ENCODE data around the gene BTBD18.

BTBD18 gene

DNA sequence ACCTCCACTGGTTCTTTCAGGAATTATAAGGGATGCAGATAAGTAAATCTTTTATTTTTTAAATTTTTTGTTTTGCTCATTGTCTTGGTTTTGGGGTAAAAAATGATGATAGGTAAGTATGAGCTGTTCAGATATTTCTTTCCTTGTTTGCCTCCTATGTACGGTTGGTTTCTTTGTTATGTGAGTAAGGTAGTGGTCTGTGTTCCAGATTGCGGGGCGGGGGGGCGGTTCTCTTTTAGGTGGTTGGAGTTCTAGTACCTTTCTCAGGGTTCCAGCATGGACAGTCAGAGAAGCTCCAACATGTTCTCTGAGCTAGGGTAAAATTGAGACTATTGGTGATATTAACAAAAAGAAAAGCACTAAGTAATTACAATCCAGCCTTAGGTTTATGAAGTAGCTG is 12.4 kb upstream of the BTBD18 start:
- Mint-ChIP-seq H3K27me3 (ENCODE audit: low read depth) (no peaks in the 10 kb centered on the region), H3K4me1 (ENCODE audit: low read depth) (peaks cover 8% of the 10 kb centered on the region), H3K27ac (no peak overlapping the region), H3K9me3 (no peaks in the 10 kb centered on the region), H3K4me3 (no peak overlapping the region), H3K36me3 (ENCODE audit: low read depth) (peaks cover 1% of the 10 kb centered on the region)
- no peak for DNase-seq (ENCODE audit: low spot score)

DNA sequence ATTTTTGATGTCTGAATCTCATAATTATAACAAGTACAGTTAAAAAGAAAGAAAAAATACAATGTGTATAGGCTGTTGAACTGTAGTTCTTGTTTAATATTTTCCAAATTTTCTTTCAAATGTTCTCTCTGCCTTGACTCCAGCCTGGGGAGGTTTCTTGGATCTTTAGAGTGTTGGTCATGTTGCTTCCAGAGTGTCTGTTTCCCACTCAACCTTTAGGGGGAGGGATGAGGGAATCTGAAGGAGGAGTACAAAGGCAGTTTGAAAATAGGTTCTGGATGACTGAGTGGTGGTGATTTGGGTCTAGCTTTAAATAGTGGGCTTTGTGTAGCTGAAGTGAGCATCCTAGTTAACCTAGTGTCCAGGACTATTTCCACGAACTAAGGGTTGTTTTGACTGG is 11.9 kb upstream of the BTBD18 start:
- Mint-ChIP-seq H3K27ac (no peak overlapping the region), H3K9me3 (no peaks in the 10 kb centered on the region), H3K36me3 (ENCODE audit: low read depth) (peaks cover 1% of the 10 kb centered on the region), H3K4me3 (no peak overlapping the region), H3K27me3 (ENCODE audit: low read depth) (no peaks in the 10 kb centered on the region), H3K4me1 (ENCODE audit: low read depth) (peaks cover 8% of the 10 kb centered on the region)
- DNase-seq (ENCODE audit: low spot score): no peak

DNA sequence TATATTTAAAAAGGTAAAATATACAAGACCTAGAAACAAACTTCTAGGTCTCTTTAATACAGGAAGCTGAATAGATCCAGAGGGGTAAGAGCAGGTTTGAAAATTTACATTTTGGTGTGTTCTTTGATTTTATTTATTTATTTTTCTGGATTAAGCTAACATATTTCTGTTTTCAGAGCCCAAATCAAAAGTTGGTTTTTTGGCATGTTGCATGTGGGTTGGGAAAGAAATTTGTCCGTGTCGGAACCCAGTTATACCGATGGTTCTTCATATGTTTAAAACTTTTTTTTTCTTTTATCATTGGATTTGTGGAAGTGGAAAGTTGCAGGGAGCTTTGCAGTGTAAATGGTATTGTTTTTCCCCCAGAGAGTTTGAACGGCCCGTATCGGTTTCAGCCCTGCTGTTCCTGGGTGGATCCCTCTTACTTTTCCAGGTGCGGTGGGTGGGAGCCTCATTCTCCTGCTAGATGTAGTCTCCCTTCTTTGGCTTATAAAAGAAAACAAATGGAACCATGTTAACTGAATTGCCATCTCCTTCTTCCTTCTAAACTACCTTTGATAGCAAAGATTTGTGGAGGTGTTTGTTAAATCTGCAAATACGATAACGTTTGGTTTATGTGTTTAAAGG is 10.7 kb upstream of the BTBD18 start:
- no peaks in the 10 kb centered on the region for H3K27me3 Mint-ChIP-seq (ENCODE audit: low read depth)

DNA sequence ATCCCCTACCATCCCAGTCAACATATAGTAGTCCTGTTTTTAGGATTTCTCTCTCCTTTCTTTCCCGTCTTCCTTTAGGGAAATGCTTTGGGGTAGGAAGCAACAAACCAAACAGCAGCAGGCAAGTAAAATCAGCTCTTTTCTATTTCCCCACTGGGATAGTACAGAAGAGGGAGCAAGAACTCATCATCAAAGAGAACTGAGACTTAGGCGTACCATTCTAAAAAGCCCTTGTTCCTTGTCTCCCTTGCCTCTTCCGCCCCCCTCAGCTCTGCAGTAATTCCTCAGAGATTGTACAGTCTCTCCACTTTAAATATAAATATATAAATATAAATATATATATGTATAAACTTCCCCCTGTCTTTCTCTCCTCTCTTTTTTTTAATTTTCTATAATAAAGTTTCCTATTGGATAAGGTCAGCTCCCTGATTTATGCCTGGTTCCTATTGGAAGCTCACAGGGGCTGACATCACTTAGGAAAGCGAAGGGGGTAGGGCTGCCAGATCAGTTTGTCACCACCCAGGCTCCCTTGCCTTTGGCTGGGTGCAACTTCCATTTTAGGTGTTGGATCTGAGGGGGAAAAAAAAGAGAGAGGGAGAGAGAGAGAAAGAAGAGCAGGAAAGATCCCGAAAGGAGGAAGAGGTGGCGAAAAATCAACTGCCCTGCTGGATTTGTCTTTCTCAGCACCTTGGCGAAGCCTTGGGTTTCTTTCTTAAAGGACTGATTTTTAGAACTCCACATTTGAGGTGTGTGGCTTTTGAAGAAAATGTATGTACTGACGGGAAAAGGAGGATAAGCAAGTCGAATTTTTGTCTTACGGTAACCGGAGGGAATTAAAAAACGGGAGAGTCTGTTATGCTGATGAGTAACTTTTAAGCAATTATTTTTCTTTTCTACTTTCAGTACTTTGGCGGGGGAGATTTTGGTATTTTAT is 9.9 kb upstream of the BTBD18 start, which contains the start of gene CTNND1:
TSS of gene CTNND1 (plus strand) at position 502 of the 934 bp plus-strand sequence. CDS start 29,677 bp downstream, outside the sequence.
- DNase-seq (ENCODE audit: low spot score): no peak

More for the DNA sequence above, 10.7 kb upstream of the BTBD18 start:
- H3K4me3 Mint-ChIP-seq: peak overlapping the region; percentile 38
- no peaks in the 10 kb centered on the region for H3K9me3 Mint-ChIP-seq
- peaks cover 12% of the 10 kb centered on the region for H3K4me1 Mint-ChIP-seq (ENCODE audit: low read depth)
- no peak overlapping the region for H3K27ac Mint-ChIP-seq
- no peak for DNase-seq (ENCODE audit: low spot score)
- H3K36me3 Mint-ChIP-seq (ENCODE audit: low read depth): peaks cover 1% of the 10 kb centered on the region

GRCh38 chr11:57758174-57758573 is 6.6 kb upstream of the BTBD18 start:
- H3K4me1 Mint-ChIP-seq (ENCODE audit: low read depth): peaks cover 8% of the 10 kb centered on the region

More for the DNA sequence above, 9.9 kb upstream of the BTBD18 start, which contains the start of gene CTNND1:
- H3K4me3 Mint-ChIP-seq: peak within 1 kb of the TSS; percentile 47
- H3K27ac Mint-ChIP-seq: no peak within 1 kb of the TSS
- no peaks in the 10 kb centered on the region for H3K27me3 Mint-ChIP-seq (ENCODE audit: low read depth)
- no peaks in the 10 kb centered on the region for H3K9me3 Mint-ChIP-seq
- H3K4me1 Mint-ChIP-seq (ENCODE audit: low read depth): peaks cover 12% of the 10 kb centered on the region
- H3K36me3 Mint-ChIP-seq (ENCODE audit: low read depth): peaks cover 1% of the 10 kb centered on the region

GRCh38 chr11:57752954-57753353 is 1.3 kb upstream of the BTBD18 start:
- no peak for DNase-seq (ENCODE audit: low spot score)
- H3K9me3 Mint-ChIP-seq: no peaks in the 10 kb centered on the region
- peaks cover 9% of the 10 kb centered on the region for H3K36me3 Mint-ChIP-seq (ENCODE audit: low read depth)

More at GRCh38 chr11:57758174-57758573, 6.6 kb upstream of the BTBD18 start:
- Mint-ChIP-seq H3K36me3 (ENCODE audit: low read depth) (peaks cover 1% of the 10 kb centered on the region), H3K9me3 (no peaks in the 10 kb centered on the region), H3K27ac (no peak overlapping the region), H3K27me3 (ENCODE audit: low read depth) (no peaks in the 10 kb centered on the region), H3K4me3 (no peak overlapping the region)
- no peak for DNase-seq (ENCODE audit: low spot score)

DNA sequence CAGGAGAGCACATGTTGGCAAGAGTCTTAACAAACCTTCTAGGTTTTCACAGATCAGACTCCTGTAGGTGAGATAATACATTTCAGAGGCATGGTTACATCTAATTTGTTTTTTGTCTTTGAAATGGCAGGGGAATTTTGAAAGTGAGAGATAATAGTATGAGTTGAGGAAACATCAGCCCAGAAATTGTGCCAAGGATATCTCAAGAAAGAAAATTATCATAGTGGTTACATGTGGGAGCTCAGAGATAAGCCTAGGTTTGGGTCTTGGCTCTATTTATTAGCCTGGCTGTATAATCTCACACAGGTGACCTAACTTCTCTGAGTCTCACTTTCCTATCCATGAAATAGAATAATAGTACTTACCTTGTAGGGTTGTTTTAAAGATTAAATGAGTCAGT is 443 bp downstream of the BTBD18 start:
- Mint-ChIP-seq H3K4me1 (ENCODE audit: low read depth) (peaks cover 3% of the 10 kb centered on the region), H3K4me3 (no peak overlapping the region), H3K27ac (no peak overlapping the region), H3K9me3 (no peaks in the 10 kb centered on the region), H3K36me3 (ENCODE audit: low read depth) (peaks cover 13% of the 10 kb centered on the region), H3K27me3 (ENCODE audit: low read depth) (no peaks in the 10 kb centered on the region)
- DNase-seq (ENCODE audit: low spot score): no peak

More at GRCh38 chr11:57752954-57753353, 1.3 kb upstream of the BTBD18 start:
- Mint-ChIP-seq H3K4me1 (ENCODE audit: low read depth) (peaks cover 3% of the 10 kb centered on the region), H3K4me3 (no peak overlapping the region), H3K27ac (no peak overlapping the region), H3K27me3 (ENCODE audit: low read depth) (no peaks in the 10 kb centered on the region)

GRCh38 chr11:57746920-57747319 is 4.7 kb downstream of the BTBD18 start:
- Mint-ChIP-seq H3K4me3 (no peak overlapping the region), H3K4me1 (ENCODE audit: low read depth) (peaks cover 14% of the 10 kb centered on the region), H3K27me3 (ENCODE audit: low read depth) (no peaks in the 10 kb centered on the region), H3K36me3 (ENCODE audit: low read depth) (peaks cover 48% of the 10 kb centered on the region), H3K9me3 (no peaks in the 10 kb centered on the region), H3K27ac (peak overlapping the region; percentile 3)
- DNase-seq (ENCODE audit: low spot score): no peak

DNA sequence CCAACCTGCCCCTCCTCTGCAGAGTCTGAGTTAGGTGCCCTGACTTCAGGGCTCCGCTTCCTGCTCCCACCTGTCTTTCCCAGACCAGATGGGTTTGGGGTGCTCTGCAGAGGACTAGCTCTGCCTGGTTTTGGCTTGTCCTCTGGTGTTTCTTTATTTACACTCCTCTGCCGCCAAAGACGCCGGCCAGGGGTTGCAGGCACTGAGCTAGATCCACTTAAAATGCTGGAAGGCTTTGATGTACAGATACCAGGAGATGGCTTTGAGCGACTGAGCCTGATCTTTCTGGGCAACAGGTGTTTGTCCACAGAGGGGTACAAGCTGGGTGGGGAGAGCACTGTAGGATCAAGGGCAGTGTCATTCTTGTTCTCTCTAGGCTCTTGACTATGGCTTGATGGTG is 6.4 kb downstream of the BTBD18 start:
- Mint-ChIP-seq H3K4me3 (no peak overlapping the region), H3K4me1 (ENCODE audit: low read depth) (peaks cover 14% of the 10 kb centered on the region), H3K27me3 (ENCODE audit: low read depth) (no peaks in the 10 kb centered on the region), H3K9me3 (no peaks in the 10 kb centered on the region), H3K27ac (no peak overlapping the region), H3K36me3 (ENCODE audit: low read depth) (peaks cover 51% of the 10 kb centered on the region)
- no peak for DNase-seq (ENCODE audit: low spot score)

DNA sequence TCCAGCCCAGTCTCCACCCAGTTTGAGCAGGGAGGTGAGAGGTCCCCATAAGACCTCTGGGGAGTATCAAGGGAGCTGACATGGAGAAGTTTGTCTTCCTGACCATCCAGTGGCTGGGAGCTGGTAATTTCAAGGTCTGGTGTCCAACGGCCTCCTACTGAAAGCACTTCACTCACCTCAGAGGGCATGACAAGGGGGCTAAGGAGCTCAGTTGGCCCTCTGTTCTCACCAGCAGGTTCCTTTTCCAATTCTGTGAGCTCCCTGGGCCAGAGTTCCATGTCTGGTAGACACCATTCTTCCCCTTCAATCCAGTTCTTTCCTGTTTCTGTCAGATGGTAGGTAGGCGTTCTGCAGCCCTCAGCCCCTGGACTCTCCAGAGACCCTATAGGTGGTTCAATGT is 7.3 kb downstream of the BTBD18 start:
- H3K27ac Mint-ChIP-seq: no peak overlapping the region
- H3K4me1 Mint-ChIP-seq (ENCODE audit: low read depth): peaks cover 17% of the 10 kb centered on the region
- no peaks in the 10 kb centered on the region for H3K9me3 Mint-ChIP-seq
- H3K4me3 Mint-ChIP-seq: peak overlapping the region; percentile 44
- peaks cover 55% of the 10 kb centered on the region for H3K36me3 Mint-ChIP-seq (ENCODE audit: low read depth)
- DNase-seq (ENCODE audit: low spot score): no peak
- H3K27me3 Mint-ChIP-seq (ENCODE audit: low read depth): no peaks in the 10 kb centered on the region

- no peaks in the 10 kb centered on the region for H3K9me3 Mint-ChIP-seq
- no peaks in the 10 kb centered on the region for H3K27me3 Mint-ChIP-seq (ENCODE audit: low read depth)
- H3K4me1 Mint-ChIP-seq (ENCODE audit: low read depth): peaks cover 18% of the 10 kb centered on the region
- peak overlapping the region; percentile 92 for H3K27ac Mint-ChIP-seq
- H3K4me3 Mint-ChIP-seq: peak overlapping the region; percentile 97
- no peak for DNase-seq (ENCODE audit: low spot score)
- peaks cover 58% of the 10 kb centered on the region for H3K36me3 Mint-ChIP-seq (ENCODE audit: low read depth)
These were observed 9.5 kb downstream of the BTBD18 start for GRCh38 chr11:57742087-57742452.

- no peaks in the 10 kb centered on the region for H3K9me3 Mint-ChIP-seq
- DNase-seq (ENCODE audit: low spot score): peak; percentile 97
- H3K4me1 Mint-ChIP-seq (ENCODE audit: low read depth): peaks cover 19% of the 10 kb centered on the region
- H3K36me3 Mint-ChIP-seq (ENCODE audit: low read depth): peaks cover 57% of the 10 kb centered on the region
- no peaks in the 10 kb centered on the region for H3K27me3 Mint-ChIP-seq (ENCODE audit: low read depth)
- peak within 1 kb of the TSS; percentile 97 for H3K4me3 Mint-ChIP-seq
- peak within 1 kb of the TSS; percentile 92 for H3K27ac Mint-ChIP-seq
These were observed 10.2 kb downstream of the BTBD18 start, which contains the start of gene SELENOH for GRCh38 chr11:57741132-57742086. TSS of gene SELENOH (plus strand) at chr11:57741491. CDS start at chr11:57741596, 105 bp downstream.

- DNase-seq (ENCODE audit: low spot score): no peak
- peak overlapping the region; percentile 34 for H3K4me3 Mint-ChIP-seq
- peaks cover 29% of the 10 kb centered on the region for H3K36me3 Mint-ChIP-seq (ENCODE audit: low read depth)
- no peaks in the 10 kb centered on the region for H3K27me3 Mint-ChIP-seq (ENCODE audit: low read depth)
- H3K9me3 Mint-ChIP-seq: no peaks in the 10 kb centered on the region
- peak overlapping the region; percentile 74 for H3K27ac Mint-ChIP-seq
- H3K4me1 Mint-ChIP-seq (ENCODE audit: low read depth): peaks cover 23% of the 10 kb centered on the region
These were observed 15.9 kb downstream of the BTBD18 start for GRCh38 chr11:57735619-57736298.

Measured in T-helper 2 cell treated with Interferon-gamma antibody and Interleukin-4, amounts not matched to agents 5 μg/mL and 100 μg/mL, for 36 hours (primary cell).